ENCODE measurements around the gene NKAIN2.
A peak's percentile ranks its signal among the peaks of the same experiment; 100 is the strongest.
"Not testable (repeated sequence)": the region's sequence is repeated elsewhere in the genome, so short reads cannot be mapped to it uniquely, and the experiment has no call there.

NKAIN2 gene

GRCh38 chr6:123972600-123973294 lies 169.1 kb downstream of the NKAIN2 start:
- no peak for DNase-seq

- DNase-seq = no peak
Observed at GRCh38 chr6:123980311-123980710, 176.6 kb downstream of the NKAIN2 start.

- no peak for DNase-seq
Observed at GRCh38 chr6:123986938-123987337, 183.3 kb downstream of the NKAIN2 start.

GRCh38 chr6:123989918-123990317 lies 186.3 kb downstream of the NKAIN2 start:
- DNase-seq = not testable (repeated sequence)

- DNase-seq = no peak
Observed at GRCh38 chr6:123990376-123990775, 186.7 kb downstream of the NKAIN2 start.

GRCh38 chr6:123994168-123994567 lies 190.5 kb downstream of the NKAIN2 start:
- peak; percentile 58 to 74 for DNase-seq

GRCh38 chr6:123994891-123995635 lies 191.4 kb downstream of the NKAIN2 start:
- DNase-seq = peak; percentile 22 to 23

GRCh38 chr6:123997223-123997622 lies 193.6 kb downstream of the NKAIN2 start:
- peak; percentile 62 to 79 for DNase-seq

- no peak for DNase-seq
Observed at GRCh38 chr6:124002377-124003081, 198.9 kb downstream of the NKAIN2 start.

GRCh38 chr6:124007266-124007665 lies 203.6 kb downstream of the NKAIN2 start:
- no peak for DNase-seq

- DNase-seq = no peak
Observed at GRCh38 chr6:124008000-124008987, 204.6 kb downstream of the NKAIN2 start.

GRCh38 chr6:124008988-124009765 lies 205.5 kb downstream of the NKAIN2 start:
- no peak for DNase-seq

- DNase-seq = no peak
Observed at GRCh38 chr6:124010574-124010973, 206.9 kb downstream of the NKAIN2 start.

- DNase-seq = no peak
Observed at GRCh38 chr6:124011180-124011579, 207.5 kb downstream of the NKAIN2 start.

- not testable (repeated sequence) for DNase-seq
Observed at GRCh38 chr6:124022051-124022450, 218.4 kb downstream of the NKAIN2 start.

- DNase-seq = no peak
Observed at GRCh38 chr6:124022641-124023040, 219.0 kb downstream of the NKAIN2 start.

GRCh38 chr6:124026694-124027093 lies 223.0 kb downstream of the NKAIN2 start:
- DNase-seq = no peak

- peak in 1 of 2 experiments; percentile 23 for DNase-seq
Observed at GRCh38 chr6:124027392-124027791, 223.7 kb downstream of the NKAIN2 start.

GRCh38 chr6:124028117-124028516 lies 224.5 kb downstream of the NKAIN2 start:
- DNase-seq = no peak

GRCh38 chr6:124029567-124029966 lies 225.9 kb downstream of the NKAIN2 start:
- no peak for DNase-seq

- no peak for DNase-seq
Observed at GRCh38 chr6:124033501-124033900, 229.8 kb downstream of the NKAIN2 start.

GRCh38 chr6:124036384-124036783 lies 232.7 kb downstream of the NKAIN2 start:
- DNase-seq = no peak

Data from SHP77 (cell line).